ENCODE results near the gene SETBP1.

The SETBP1 gene

GRCh38 chr18:44901283-44901682 lies 220.6 kb downstream of the SETBP1 start:
- Histone ChIP-seq H2BK5ac (ENCODE audit: low read length) (no peak overlapping the region), H3K36me3 (ENCODE audit: control insufficient read depth, insufficient read depth, low read length) (no peaks in the 10 kb centered on the region), H3K18ac (ENCODE audit: low read length) (peak overlapping the region; percentile 68), H3K79me1 (ENCODE audit: low read length) (no peaks in the 10 kb centered on the region), H3K4me1 (ENCODE audit: control insufficient read depth, low read depth, low read length) (peaks cover 2% of the 10 kb centered on the region), H3K4me3 (ENCODE audit: low read length) (no peak overlapping the region), H3K79me2 (ENCODE audit: control insufficient read depth, insufficient read depth, low read length) (no peaks in the 10 kb centered on the region), H3K23ac (ENCODE audit: low read length) (no peak overlapping the region), H3K56ac (ENCODE audit: low read length) (no peak overlapping the region), H4K8ac (ENCODE audit: low read depth, low read length) (no peak overlapping the region), H3K9ac (ENCODE audit: low read length) (no peak overlapping the region), H3K27me3 (ENCODE audit: insufficient read depth, low read length, poor library complexity) (no peaks in the 10 kb centered on the region), H3K4ac (ENCODE audit: low read depth, low read length) (no peak overlapping the region), H3K4me2 (ENCODE audit: low read length) (no peak overlapping the region), H3K27ac (ENCODE audit: low read depth, low read length) (no peak overlapping the region), H2BK120ac (ENCODE audit: low read depth, low read length) (no peak overlapping the region), H2AK5ac (ENCODE audit: low read length) (no peak overlapping the region), H2BK15ac (replicated peaks; ENCODE audit: low read depth) (no peak overlapping the region), H4K5ac (ENCODE audit: low read length) (no peak overlapping the region)
- no peak for DNase-seq
- no CpG with 5 or more reads among the region's 2 CpGs for WGBS (ENCODE audit: extremely low coverage, insufficient coverage, low lambda C conversion rate)

GRCh38 chr18:44903327-44903726 lies 222.6 kb downstream of the SETBP1 start:
- Histone ChIP-seq H4K5ac (ENCODE audit: low read length) (no peak overlapping the region), H3K4me2 (ENCODE audit: low read length) (no peak overlapping the region), H3K79me1 (ENCODE audit: low read length) (no peaks in the 10 kb centered on the region), H3K27ac (ENCODE audit: low read depth, low read length) (no peak overlapping the region), H2BK15ac (replicated peaks; ENCODE audit: low read depth) (no peak overlapping the region), H2BK5ac (ENCODE audit: low read length) (no peak overlapping the region), H3K4me1 (ENCODE audit: control insufficient read depth, low read depth, low read length) (peaks cover 2% of the 10 kb centered on the region), H3K23ac (ENCODE audit: low read length) (no peak overlapping the region), H3K9ac (ENCODE audit: low read length) (no peak overlapping the region), H3K36me3 (ENCODE audit: control insufficient read depth, insufficient read depth, low read length) (no peaks in the 10 kb centered on the region), H3K4me3 (ENCODE audit: low read length) (no peak overlapping the region), H3K4ac (ENCODE audit: low read depth, low read length) (no peak overlapping the region), H3K56ac (ENCODE audit: low read length) (no peak overlapping the region), H3K18ac (ENCODE audit: low read length) (no peak overlapping the region), H4K8ac (ENCODE audit: low read depth, low read length) (no peak overlapping the region), H2BK120ac (ENCODE audit: low read depth, low read length) (no peak overlapping the region), H3K79me2 (ENCODE audit: control insufficient read depth, insufficient read depth, low read length) (no peaks in the 10 kb centered on the region), H3K27me3 (ENCODE audit: insufficient read depth, low read length, poor library complexity) (no peaks in the 10 kb centered on the region), H2AK5ac (ENCODE audit: low read length) (no peak overlapping the region)
- DNase-seq: no peak
- no CpG with 5 or more reads among the region's 2 CpGs for WGBS (ENCODE audit: extremely low coverage, insufficient coverage, low lambda C conversion rate)

GRCh38 chr18:44904768-44905167 lies 224.1 kb downstream of the SETBP1 start:
- H4K5ac ChIP-seq (ENCODE audit: low read length): no peak overlapping the region
- no peak overlapping the region for H2BK15ac ChIP-seq (replicated peaks; ENCODE audit: low read depth)
- no peaks in the 10 kb centered on the region for H3K79me1 ChIP-seq (ENCODE audit: low read length)
- H2BK5ac ChIP-seq (ENCODE audit: low read length): no peak overlapping the region
- no peak overlapping the region for H3K18ac ChIP-seq (ENCODE audit: low read length)
- no peak overlapping the region for H3K4me3 ChIP-seq (ENCODE audit: low read length)
- H3K27ac ChIP-seq (ENCODE audit: low read depth, low read length): no peak overlapping the region
- no peaks in the 10 kb centered on the region for H3K79me2 ChIP-seq (ENCODE audit: control insufficient read depth, insufficient read depth, low read length)
- no peak overlapping the region for H4K8ac ChIP-seq (ENCODE audit: low read depth, low read length)
- no peak overlapping the region for H3K4me2 ChIP-seq (ENCODE audit: low read length)
- no CpG with 5 or more reads among the region's 2 CpGs for WGBS (ENCODE audit: extremely low coverage, insufficient coverage, low lambda C conversion rate)
- no peaks in the 10 kb centered on the region for H3K27me3 ChIP-seq (ENCODE audit: insufficient read depth, low read length, poor library complexity)
- H3K4me1 ChIP-seq (ENCODE audit: control insufficient read depth, low read depth, low read length): peaks cover 2% of the 10 kb centered on the region
- H3K56ac ChIP-seq (ENCODE audit: low read length): no peak overlapping the region
- H3K9ac ChIP-seq (ENCODE audit: low read length): no peak overlapping the region
- no peak overlapping the region for H2AK5ac ChIP-seq (ENCODE audit: low read length)
- DNase-seq: no peak
- H3K23ac ChIP-seq (ENCODE audit: low read length): no peak overlapping the region
- H2BK120ac ChIP-seq (ENCODE audit: low read depth, low read length): no peak overlapping the region
- no peak overlapping the region for H3K4ac ChIP-seq (ENCODE audit: low read depth, low read length)
- no peaks in the 10 kb centered on the region for H3K36me3 ChIP-seq (ENCODE audit: control insufficient read depth, insufficient read depth, low read length)

DNA sequence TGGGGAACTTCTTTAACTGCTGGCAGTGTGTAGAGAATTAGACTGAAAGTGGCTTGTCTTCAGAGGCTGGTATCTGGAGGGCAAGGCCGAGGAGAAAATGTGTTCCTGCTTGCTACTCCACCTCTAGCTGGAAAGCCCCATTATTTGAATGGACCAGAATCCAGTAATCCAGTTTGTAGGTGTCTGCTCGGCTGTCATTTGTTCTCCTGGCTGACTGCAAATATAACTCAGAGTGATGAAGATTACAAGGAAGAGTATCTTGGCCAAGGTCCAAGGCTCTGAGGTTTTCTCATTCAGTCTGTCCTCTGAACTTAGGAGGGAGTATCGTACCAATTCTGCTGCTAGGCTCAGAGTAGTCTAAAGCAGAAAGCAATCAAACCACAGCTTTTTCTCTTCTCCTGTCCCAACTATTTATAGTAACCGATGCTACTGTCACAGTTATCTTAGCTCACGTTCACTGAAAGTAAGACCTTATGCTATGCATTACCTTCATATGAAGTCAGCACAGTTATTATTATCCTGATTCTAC lies 228.6 kb downstream of the SETBP1 start:
- H3K36me3 ChIP-seq (ENCODE audit: control insufficient read depth, insufficient read depth, low read length): no peaks in the 10 kb centered on the region
- no peak overlapping the region for H4K8ac ChIP-seq (ENCODE audit: low read depth, low read length)
- no peak overlapping the region for H2BK15ac ChIP-seq (replicated peaks; ENCODE audit: low read depth)
- no peak overlapping the region for H2BK120ac ChIP-seq (ENCODE audit: low read depth, low read length)
- no peak overlapping the region for H3K4me3 ChIP-seq (ENCODE audit: low read length)
- DNase-seq: no peak
- H2AK5ac ChIP-seq (ENCODE audit: low read length): no peak overlapping the region
- H3K18ac ChIP-seq (ENCODE audit: low read length): no peak overlapping the region
- H3K79me1 ChIP-seq (ENCODE audit: low read length): no peaks in the 10 kb centered on the region
- no peak overlapping the region for H3K4me2 ChIP-seq (ENCODE audit: low read length)
- no peak overlapping the region for H3K27ac ChIP-seq (ENCODE audit: low read depth, low read length)
- no peak overlapping the region for H3K23ac ChIP-seq (ENCODE audit: low read length)
- WGBS (ENCODE audit: extremely low coverage, insufficient coverage, low lambda C conversion rate): no CpG with 5 or more reads among the region's 5 CpGs
- H3K27me3 ChIP-seq (ENCODE audit: insufficient read depth, low read length, poor library complexity): no peaks in the 10 kb centered on the region
- H4K5ac ChIP-seq (ENCODE audit: low read length): no peak overlapping the region
- peaks cover 2% of the 10 kb centered on the region for H3K4me1 ChIP-seq (ENCODE audit: control insufficient read depth, low read depth, low read length)
- H3K79me2 ChIP-seq (ENCODE audit: control insufficient read depth, insufficient read depth, low read length): no peaks in the 10 kb centered on the region
- H2BK5ac ChIP-seq (ENCODE audit: low read length): no peak overlapping the region
- no peak overlapping the region for H3K9ac ChIP-seq (ENCODE audit: low read length)
- no peak overlapping the region for H3K4ac ChIP-seq (ENCODE audit: low read depth, low read length)
- no peak overlapping the region for H3K56ac ChIP-seq (ENCODE audit: low read length)

DNA sequence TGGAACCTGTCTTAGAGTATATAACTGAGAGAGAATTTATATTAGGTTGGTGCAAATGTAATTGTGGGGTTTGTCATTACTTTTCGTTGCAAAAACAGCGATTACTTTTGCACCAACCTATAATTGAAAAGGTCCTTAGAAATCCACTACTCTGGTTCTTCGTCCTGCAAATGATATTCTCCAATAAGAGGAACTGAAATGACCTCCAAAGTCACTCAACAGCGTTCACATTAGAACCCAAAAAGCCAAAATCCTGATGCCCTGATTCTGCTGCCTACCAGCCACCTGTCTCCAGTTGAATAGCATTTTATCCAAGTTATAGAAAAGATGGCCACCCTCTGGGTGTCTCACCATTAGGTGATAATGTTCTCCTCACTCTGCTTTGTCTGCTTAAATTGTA lies 230.6 kb downstream of the SETBP1 start:
- Histone ChIP-seq H2AK5ac (ENCODE audit: low read length) (no peak overlapping the region), H4K5ac (ENCODE audit: low read length) (no peak overlapping the region), H3K27me3 (ENCODE audit: insufficient read depth, low read length, poor library complexity) (no peaks in the 10 kb centered on the region), H2BK5ac (ENCODE audit: low read length) (no peak overlapping the region), H2BK120ac (ENCODE audit: low read depth, low read length) (no peak overlapping the region), H3K4ac (ENCODE audit: low read depth, low read length) (no peak overlapping the region), H3K4me1 (ENCODE audit: control insufficient read depth, low read depth, low read length) (no peaks in the 10 kb centered on the region), H2BK15ac (replicated peaks; ENCODE audit: low read depth) (no peak overlapping the region), H3K27ac (ENCODE audit: low read depth, low read length) (no peak overlapping the region), H3K4me2 (ENCODE audit: low read length) (no peak overlapping the region), H4K8ac (ENCODE audit: low read depth, low read length) (no peak overlapping the region), H3K79me2 (ENCODE audit: control insufficient read depth, insufficient read depth, low read length) (no peaks in the 10 kb centered on the region), H3K18ac (ENCODE audit: low read length) (no peak overlapping the region), H3K23ac (ENCODE audit: low read length) (no peak overlapping the region), H3K79me1 (ENCODE audit: low read length) (no peaks in the 10 kb centered on the region), H3K4me3 (ENCODE audit: low read length) (no peak overlapping the region), H3K36me3 (ENCODE audit: control insufficient read depth, insufficient read depth, low read length) (no peaks in the 10 kb centered on the region), H3K9ac (ENCODE audit: low read length) (no peak overlapping the region), H3K56ac (ENCODE audit: low read length) (no peak overlapping the region)
- no peak for DNase-seq
- no CpG with 5 or more reads among the region's 4 CpGs for WGBS (ENCODE audit: extremely low coverage, insufficient coverage, low lambda C conversion rate)

GRCh38 chr18:44911773-44912172 lies 231.1 kb downstream of the SETBP1 start:
- H3K79me1 ChIP-seq (ENCODE audit: low read length): no peaks in the 10 kb centered on the region
- no peaks in the 10 kb centered on the region for H3K4me1 ChIP-seq (ENCODE audit: control insufficient read depth, low read depth, low read length)
- H3K79me2 ChIP-seq (ENCODE audit: control insufficient read depth, insufficient read depth, low read length): no peaks in the 10 kb centered on the region
- no peak overlapping the region for H2BK15ac ChIP-seq (replicated peaks; ENCODE audit: low read depth)
- H3K56ac ChIP-seq (ENCODE audit: low read length): no peak overlapping the region
- no peak for DNase-seq
- no peaks in the 10 kb centered on the region for H3K36me3 ChIP-seq (ENCODE audit: control insufficient read depth, insufficient read depth, low read length)
- no peak overlapping the region for H3K4me2 ChIP-seq (ENCODE audit: low read length)
- no peak overlapping the region for H3K18ac ChIP-seq (ENCODE audit: low read length)
- H3K9ac ChIP-seq (ENCODE audit: low read length): no peak overlapping the region
- no peaks in the 10 kb centered on the region for H3K27me3 ChIP-seq (ENCODE audit: insufficient read depth, low read length, poor library complexity)
- no peak overlapping the region for H3K4ac ChIP-seq (ENCODE audit: low read depth, low read length)
- H2BK5ac ChIP-seq (ENCODE audit: low read length): no peak overlapping the region
- no peak overlapping the region for H3K4me3 ChIP-seq (ENCODE audit: low read length)
- H2BK120ac ChIP-seq (ENCODE audit: low read depth, low read length): no peak overlapping the region
- H4K8ac ChIP-seq (ENCODE audit: low read depth, low read length): no peak overlapping the region
- no peak overlapping the region for H4K5ac ChIP-seq (ENCODE audit: low read length)
- no peak overlapping the region for H2AK5ac ChIP-seq (ENCODE audit: low read length)
- no peak overlapping the region for H3K27ac ChIP-seq (ENCODE audit: low read depth, low read length)
- no peak overlapping the region for H3K23ac ChIP-seq (ENCODE audit: low read length)
- no CpG with 5 or more reads among the region's 3 CpGs for WGBS (ENCODE audit: extremely low coverage, insufficient coverage, low lambda C conversion rate)

Data from mesendoderm (in vitro differentiated cells).